Inflammatory macrophage treated with lipopolysaccharide for 1 hour (primary cell): ENCODE measurements around the gene PON1.

Experiments used
- DNase-seq, 2 donors: peaks; one replicate each; pipeline ENCODE4 v3.0.0-alpha.2; 2020 to 2022

PON1 gene

DNA sequence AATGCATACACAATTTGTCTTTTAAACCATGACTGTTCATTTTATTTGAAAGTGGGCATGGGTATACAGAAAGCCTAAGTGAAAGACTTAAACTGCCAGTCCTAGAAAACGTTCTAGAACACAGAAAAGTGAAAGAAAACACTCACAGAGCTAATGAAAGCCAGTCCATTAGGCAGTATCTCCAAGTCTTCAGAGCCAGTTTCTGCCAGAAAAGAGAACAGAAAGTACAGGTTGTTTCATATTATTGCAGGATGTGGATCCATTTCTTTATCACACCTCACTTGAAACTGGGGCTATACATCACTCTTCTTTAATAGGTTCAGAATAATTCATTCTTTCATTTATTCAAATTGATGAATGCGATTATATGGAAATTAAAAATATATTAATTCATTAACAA is 7.7 kb downstream of the PON1 start:
- DNase-seq, result no peak

DNA sequence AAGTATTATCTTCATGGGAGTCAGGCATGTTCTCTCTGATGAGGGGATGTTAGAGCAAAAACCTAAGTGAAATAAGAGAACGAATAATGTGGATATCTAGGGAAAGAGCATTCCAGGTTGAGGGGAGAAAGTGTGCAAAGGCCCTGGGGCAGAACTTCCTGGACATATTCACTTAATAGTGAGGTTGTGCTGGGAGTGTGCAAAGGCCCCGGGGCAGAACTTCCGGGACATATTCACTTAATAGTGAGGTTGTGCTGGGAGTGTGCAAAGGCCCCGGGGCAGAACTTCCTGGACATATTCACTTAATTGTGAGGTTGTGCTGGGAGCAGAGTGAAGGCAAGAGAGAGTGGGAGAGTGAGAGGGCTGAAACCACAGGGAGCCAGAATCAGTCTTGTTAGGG is 11.8 kb downstream of the PON1 start:
- no peak for DNase-seq

- no peak for DNase-seq
Measured at GRCh38 chr7:95311389-95311788, 12.9 kb downstream of the PON1 start.

DNA sequence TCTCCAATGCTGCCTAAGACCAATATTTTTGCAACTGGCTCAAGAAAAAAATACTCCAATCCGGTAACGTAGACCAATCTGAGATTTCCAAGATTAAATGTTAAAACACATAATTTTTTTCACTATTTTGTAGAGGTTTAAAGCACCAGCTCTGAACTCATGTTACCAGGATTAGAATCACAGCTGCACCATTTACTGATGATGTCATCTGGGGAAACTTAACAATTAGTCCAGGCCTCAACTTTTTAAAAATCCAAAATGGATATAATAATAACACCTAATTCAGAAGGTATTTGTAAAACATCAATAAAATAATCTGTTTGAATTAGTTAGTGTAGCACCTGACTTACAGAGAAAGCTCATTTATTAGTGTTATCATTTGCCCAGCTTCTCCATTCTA is 14.4 kb downstream of the PON1 start:
- no peak for DNase-seq

DNA sequence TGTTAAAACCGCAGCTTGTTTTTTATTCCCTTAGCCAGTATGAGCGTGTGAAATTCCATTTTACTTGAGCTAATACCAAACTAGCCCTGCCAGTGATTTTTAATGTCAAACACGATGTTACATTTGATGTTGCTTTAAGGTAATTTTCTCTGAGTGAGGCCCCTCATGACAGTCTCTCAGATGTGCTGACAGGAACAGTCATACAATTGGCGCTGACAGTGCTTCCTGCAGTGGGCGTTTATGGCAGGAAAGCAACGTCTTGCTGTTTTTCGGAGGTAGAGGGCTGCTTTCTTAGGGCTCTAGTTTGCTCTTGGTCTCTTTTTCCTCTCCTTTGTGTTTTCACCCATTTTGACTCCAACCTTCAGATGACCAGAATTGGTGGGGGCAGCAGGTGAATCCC is 19.3 kb downstream of the PON1 start:
- no peak for DNase-seq

- DNase-seq, result no peak
Measured at GRCh38 chr7:95303013-95303905, 21.1 kb downstream of the PON1 start.

GRCh38 chr7:95298091-95298490 is 26.2 kb downstream of the PON1 start:
- DNase-seq, result no peak

DNA sequence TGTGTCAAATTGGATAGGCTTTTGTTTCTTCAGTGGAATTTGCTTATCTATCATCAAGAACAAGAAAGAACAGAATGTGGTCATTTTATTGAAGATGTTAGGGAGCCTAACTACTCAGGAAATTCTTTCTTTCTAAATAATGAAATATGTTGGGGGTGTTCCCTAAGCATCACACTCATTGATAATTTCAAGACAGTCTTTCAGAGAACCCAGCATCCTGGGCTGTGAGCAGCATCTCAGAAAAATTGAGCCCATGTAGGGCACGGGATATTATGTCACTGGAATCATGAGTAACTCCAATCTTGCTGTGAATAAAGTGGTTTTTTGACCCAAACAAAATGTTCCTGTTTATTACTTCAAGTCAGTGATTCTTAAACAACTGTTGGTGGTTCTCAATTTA is 27.3 kb downstream of the PON1 start:
- DNase-seq, result no peak

GRCh38 chr7:95296456-95296855 is 27.9 kb downstream of the PON1 start:
- DNase-seq, result no peak

- DNase-seq, result no peak
Measured at GRCh38 chr7:95295397-95295796, 28.9 kb downstream of the PON1 start.

DNA sequence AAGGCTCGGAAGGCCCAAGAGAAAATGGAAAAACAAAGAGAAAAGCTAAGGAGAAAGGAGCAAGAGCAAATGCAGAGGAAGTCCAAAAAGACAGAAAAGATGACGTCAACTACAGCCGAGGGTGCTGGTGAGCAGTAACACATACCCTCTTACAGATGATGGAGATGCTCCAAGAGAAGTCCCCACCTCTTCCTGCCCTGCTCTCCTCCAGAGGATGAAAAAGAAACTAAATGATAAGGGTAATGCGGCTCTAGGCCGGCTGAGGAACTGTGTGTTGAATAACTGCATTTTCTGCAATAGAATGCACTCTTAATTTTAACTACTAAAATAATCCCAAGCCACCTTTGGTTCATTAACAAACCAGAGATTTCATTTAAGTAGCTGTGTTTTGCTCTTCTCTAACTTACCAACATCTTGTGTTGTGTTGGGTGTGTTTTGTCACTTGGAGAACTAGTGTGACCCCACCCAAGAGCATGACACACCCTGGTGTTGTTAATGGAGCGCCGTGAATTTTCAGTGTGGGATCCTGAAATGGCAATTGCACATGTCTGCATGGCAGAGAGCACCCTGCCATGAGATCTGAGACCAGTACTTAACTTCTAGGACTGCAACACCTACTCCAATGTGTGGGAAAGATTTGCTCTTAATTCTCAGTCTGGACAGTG is 34.0 kb downstream of the PON1 start:
- DNase-seq, result no peak

DNA sequence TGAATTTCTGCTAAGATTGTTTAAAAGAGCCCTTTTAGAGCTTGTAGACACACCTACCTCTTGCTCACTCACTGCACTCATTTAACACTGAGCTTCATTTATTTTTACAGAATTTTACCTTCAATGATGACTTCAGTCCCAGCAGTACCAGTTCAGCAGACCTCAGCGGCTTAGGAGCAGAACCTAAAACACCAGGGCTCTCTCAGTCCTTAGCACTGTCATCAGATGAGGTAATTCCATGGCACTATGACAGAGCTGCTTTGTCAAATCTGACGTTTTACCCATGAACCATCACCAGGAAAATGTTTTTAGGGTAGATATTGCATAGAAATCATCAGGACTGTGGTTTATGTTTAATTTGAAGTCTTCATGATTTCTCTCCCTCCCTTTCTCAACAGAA is 38.2 kb downstream of the PON1 start:
- DNase-seq, result no peak

GRCh38 chr7:95279417-95279816 is 44.9 kb downstream of the PON1 start:
- no peak for DNase-seq

DNA sequence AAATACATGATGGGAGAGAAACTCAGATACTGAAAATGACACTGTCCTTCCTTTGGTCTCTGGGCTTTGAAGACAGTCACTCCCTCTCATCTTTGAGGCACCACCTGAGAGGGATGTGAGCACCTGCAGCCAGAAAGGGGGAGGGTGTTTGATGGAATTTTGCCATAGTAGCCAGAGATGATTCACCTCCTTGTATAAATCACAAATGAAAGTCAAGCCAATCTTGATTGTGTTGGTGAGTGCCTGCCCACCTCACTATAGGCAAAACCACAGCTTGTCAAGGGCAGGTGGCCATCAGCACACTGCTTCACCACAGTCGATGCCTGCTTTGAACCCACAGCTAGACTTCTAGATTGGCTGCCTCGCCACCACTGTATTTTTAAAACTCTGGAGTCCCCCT is 48.2 kb downstream of the PON1 start:
- no peak for DNase-seq

DNA sequence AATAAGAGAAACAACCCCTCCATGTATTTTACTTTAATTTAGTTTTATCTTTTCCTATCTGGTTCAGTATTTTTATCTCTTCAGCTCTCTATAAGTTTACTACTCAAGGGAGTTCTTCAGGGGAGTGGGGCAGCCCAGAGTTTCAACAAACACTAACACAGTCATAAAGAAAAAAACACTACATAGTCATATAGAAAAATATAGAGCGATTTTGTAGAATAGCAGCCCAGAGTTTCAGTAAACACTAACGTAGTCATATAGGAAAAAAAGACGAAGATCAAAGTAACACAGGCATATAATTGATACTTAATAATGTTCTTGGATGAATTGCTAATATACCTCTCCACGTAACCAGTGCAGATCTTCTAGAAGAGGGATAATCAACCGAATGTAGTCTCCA is 54.7 kb downstream of the PON1 start:
- DNase-seq, result no peak

DNA sequence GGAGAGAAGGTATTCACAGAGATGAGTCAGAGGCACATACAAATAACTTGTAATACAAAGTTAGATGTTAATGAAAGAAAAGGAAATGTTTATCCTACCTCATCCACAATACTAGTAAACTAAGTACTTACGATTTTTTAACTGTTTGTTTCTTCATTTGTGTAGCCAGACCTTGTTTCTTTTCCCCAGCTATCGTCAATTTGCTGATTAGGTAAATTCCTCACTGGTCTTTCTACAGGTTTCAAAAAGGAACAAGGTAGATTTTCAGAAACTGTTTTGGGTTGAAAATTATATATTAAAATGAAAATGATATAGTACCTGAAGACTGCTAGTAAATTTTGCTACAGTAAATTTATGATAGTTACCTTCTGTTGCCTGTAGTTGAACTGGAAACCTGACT is 56.6 kb downstream of the PON1 start:
- no peak for DNase-seq

DNA sequence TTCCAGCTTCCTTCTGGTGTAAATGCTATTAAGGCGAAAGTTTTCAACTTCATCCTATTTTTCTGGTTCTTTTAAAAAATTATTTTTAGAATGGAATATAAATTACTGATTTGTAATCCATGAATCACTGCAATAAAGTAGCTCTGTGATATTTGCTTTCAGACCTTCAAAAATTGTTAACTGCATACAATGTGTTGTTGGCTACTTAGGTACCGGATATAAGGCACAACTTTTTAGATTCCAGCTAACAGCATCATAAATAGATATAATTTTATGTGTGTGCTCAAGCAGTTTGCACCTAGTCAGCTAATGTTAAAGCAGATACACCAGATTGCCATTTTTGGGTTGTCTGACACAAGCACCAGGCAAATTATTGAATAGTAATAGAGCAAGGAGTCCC is 58.7 kb downstream of the PON1 start:
- DNase-seq, result no peak

DNA sequence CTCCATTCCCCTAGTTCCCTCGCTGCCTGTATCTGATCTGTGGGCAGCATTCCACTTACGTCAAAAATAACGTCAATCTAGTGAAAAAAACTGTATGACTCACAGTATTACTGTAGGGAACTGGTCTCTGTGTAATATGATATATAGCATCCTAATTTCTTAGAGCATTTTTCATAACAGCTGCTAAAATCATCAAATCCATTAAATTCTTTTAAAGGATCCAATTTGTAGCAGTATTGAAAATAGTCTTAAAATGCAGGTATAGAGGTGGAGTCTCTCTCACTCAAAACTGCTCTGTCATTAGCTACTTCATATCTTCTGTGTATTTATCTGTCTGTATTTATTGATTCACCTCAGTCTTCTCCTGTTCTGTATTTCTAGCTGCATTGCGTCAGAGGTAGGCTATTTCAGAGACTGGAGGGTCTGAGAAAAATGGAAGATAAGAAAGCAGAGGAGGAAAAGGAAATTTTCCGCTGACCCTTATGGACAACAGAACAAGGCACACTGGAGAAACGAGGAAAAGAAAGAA is 59.9 kb downstream of the PON1 start:
- DNase-seq, result no peak

DNA sequence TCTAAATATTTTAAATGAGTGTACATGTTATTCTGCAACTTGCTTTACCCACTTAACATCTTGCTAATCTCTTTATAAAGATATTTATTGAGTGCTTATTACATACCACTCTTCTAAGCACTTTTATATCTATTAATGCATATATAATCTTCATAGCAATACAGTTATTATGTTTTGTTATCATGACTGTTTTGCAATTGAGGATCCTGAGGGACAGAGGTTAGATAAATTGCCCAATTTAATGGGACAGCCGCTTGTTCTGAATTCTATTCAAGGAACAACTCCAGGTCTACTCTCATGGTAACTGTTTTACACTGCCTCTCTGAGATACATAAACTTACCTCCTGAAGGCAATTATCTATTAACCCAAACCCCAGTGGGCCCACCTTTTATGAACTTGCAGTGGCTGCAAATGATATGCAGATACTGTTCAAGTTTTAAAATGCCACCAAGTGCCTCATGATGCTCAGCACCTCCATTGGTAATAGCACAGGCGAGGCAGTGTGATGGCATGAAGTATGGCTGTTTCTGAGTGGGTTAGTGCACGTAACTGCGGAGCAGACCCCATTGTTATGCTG is 60.5 kb downstream of the PON1 start:
- no peak for DNase-seq

- DNase-seq, result no peak
Measured at GRCh38 chr7:95262875-95263274, 61.5 kb downstream of the PON1 start.

DNA sequence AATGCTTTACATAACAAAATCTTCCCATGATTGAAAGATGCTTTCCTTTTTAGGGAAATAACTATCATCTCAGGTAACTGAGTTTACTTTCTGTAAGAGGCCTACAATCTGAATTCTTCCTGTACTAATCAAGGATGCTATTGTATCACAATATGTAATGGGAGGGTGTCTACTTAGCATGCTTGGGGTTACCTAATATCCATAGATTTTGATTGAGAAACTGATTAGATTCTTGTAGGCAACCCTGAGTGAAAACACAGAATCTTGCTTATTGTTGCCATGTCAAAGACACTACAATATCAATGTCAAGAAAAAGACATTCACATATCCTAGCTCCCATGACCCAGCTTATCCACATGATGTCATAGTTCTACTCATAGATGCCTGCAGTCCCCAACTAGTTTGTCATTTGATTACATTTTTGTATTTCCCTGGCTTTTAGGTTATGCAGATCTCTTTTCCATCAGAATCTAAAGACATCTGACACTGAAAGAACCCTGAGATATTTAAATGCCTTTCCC is 62.4 kb downstream of the PON1 start:
- no peak for DNase-seq

- DNase-seq, result no peak
Measured at GRCh38 chr7:95255691-95256090, 68.6 kb downstream of the PON1 start.

- DNase-seq, result no peak
Measured at GRCh38 chr7:95253986-95254385, 70.3 kb downstream of the PON1 start.

DNA sequence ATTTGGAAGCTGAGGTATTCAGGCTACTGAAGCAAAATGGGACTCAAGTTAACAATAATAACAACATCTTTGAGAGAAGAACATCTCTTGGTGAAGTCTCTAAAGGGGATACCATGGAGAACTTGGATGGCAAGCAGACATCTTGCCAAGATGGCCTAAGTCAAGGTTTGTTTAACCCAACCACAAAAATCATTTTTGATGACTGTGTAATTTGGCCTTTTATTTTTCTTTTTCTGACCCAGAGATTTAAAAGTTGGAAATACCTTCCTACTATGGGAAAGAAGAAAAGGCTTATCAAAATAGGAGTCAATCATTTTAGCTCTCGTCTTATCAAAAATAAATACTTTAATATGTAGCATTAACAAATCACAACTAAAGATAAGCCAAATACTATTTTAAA is 72.4 kb downstream of the PON1 start:
- DNase-seq, result no peak
